ENCODE measurements around the gene MRPL27. TPM values are rescaled to one million over a fixed set of nuclear protein-coding genes. Genes with fewer than 3 reads are reported as not detected.

Gene MRPL27
- total RNA-seq, 1 experiment from 2014 or later, result 106 TPM

DNA sequence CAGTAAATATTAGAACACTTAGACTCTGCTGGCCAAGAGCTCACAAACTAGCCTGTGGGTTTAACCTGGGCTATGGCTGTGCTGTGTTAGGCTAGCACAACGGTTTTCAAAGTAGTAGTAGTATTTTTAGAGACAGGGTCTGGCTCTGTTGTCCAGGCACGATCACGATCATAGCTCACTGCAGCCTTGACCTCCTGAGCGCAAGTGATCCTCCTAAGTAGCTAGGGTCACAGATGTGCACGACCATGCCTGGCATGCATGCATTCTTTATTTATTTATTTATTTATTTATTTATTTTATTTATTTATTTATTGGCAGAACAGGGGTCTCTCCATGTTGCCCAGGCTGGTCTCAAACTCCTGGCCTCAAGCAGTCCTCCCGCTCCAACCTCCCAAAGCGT is 10.3 kb downstream of the MRPL27 start:
- no peaks in the 10 kb centered on the region for H3K9me3 ChIP-seq (ENCODE audit: control insufficient read depth in 1 of 2, insufficient read depth in 1 of 2, low read depth in 1 of 2, low read length in 2 of 2)
- no peak for DNase-seq (ENCODE audit: low read depth, low spot score)
- H3K27ac ChIP-seq (ENCODE audit: low read depth, low read length), result peak overlapping the region; percentile 5
- intact Hi-C loops (cut with micrococcal nuclease), result loop anchor here (1.0 kb wide), 1 partner anchor 117 kb away; no protein-coding TSS in a partner anchor
- POLR2A ChIA-PET, result interaction anchor here (1.2 to 2.7 kb wide), 5 partner anchors 9 to 116 kb away, joined by 4 to 12 read pairs (median 9); partner anchors contain the start of genes LRRC59, MRPL27, RSAD1 and XYLT2
- no peak overlapping the region for H3K9ac ChIP-seq (ENCODE audit: low read length)
- H3K36me3 ChIP-seq (ENCODE audit: control insufficient read depth in 1 of 2, insufficient read depth in 2 of 2, low read length in 2 of 2), result peaks cover 33 to 39% of the 10 kb centered on the region in 2 experiments; a peak in 3 of 4 replicates
- no peaks in the 10 kb centered on the region; the same call in 1 of the 2 replicates for H3K79me2 ChIP-seq (ENCODE audit: insufficient read depth, low read length)
- peaks cover 3 to 8% of the 10 kb centered on the region in 2 experiments; a peak in 2 of 4 replicates for H3K4me1 ChIP-seq (ENCODE audit: control insufficient read depth in 1 of 2, insufficient read depth in 2 of 2, low read length in 2 of 2)
- H3K4me2 ChIP-seq (ENCODE audit: low read length), result no peak overlapping the region
- RAD21 ChIA-PET (ENCODE audit: low non-redundant PET in 1 of 2, low total read pairs in 2 of 2, uncharacterized antibody in 2 of 2, unreplicated experiment in 2 of 2), result interaction anchor here (0.7 to 0.9 kb wide), 2 partner anchors 117 to 162 kb away, joined by 3 to 7 read pairs; partner anchors contain the start of gene COL1A1 (in 1 of the 2)
- ATAC-seq, result no peak
- BruUV-seq (replicated peaks), result no TSS peak
- TF ChIP-seq EZH2phosphoT487 (IDR thresholded peaks at IDR 0.05; ENCODE audit: borderline replicate concordance) (no peak), CTCF (IDR thresholded peaks at IDR 0.05 in 2 of 3, conservative IDR thresholded peaks at IDR 0.05 in 1 of 3; ENCODE audit: borderline replicate concordance in 1 of 3, insufficient read depth in 1 of 3, low read depth in 2 of 3, low read length in 2 of 3) (no peak), SRF (IDR thresholded peaks at IDR 0.05; ENCODE audit: low read depth) (no peak)
- H2AFZ ChIP-seq (ENCODE audit: low read depth, low read length, poor library complexity, severe bottlenecking), result no peak overlapping the region
- H3K4me3 ChIP-seq (replicated peaks in 1 of 2; ENCODE audit: low read depth in 1 of 2, low read length in 2 of 2), result no peak overlapping the region
- CTCF ChIA-PET, result interaction anchor here (0.7 to 3.6 kb wide), 16 partner anchors 9 to 170 kb away, joined by 3 to 33 read pairs (median 5); partner anchors contain the start of genes EME1, EPN3, LRRC59 and MRPL27
- H3K27me3 ChIP-seq (ENCODE audit: insufficient read depth, low read length), result no peaks in the 10 kb centered on the region
- H4K20me1 ChIP-seq (ENCODE audit: insufficient read depth), result no peaks in the 10 kb centered on the region
- H3K9me2 ChIP-seq (ENCODE audit: insufficient read depth), result no peaks in the 10 kb centered on the region

Measured in HCT116 (cell line).